Measurements from ENCODE around the gene SUN2. TPM values are rescaled to one million over a fixed set of nuclear protein-coding genes. Genes with fewer than 3 reads are reported as not detected.

SUN2 gene
- total and polyA plus RNA-seq, 9 of the 15 experiments (the other 6 are each of a cell fraction or from before 2014, with no cell fraction given) = 0.11 to 42.6 (median 16.7) TPM

- WGBS (ENCODE audit: insufficient coverage, low coverage, missing lambda C conversion rate) = 4% methylated on average over 8 of the region's 9 CpGs
- ChIA-PET POLR2A (no interaction called here), CTCF (ENCODE audit: low intra/inter-chr PET ratio) (no interaction called here)
- Histone ChIP-seq H3K27me3 (ENCODE audit: control insufficient read depth in 2 of 2, insufficient read depth in 2 of 2, low read length in 2 of 2) (peaks cover 0 to 3% of the 10 kb centered on the region in 2 experiments; a peak in 1 of 5 replicates), H3K9ac (ENCODE audit: insufficient read depth in 1 of 2, low read depth in 2 of 2, low read length in 2 of 2) (peak overlapping the region; percentile 67 to 93), H3K9me1 (ENCODE audit: control insufficient read depth, insufficient read depth, low read length) (no peaks in the 10 kb centered on the region), H3K27ac (ENCODE audit: extremely low read depth, low read depth, low read length) (peak overlapping the region; percentile 76), H3K4me2 (ENCODE audit: insufficient read depth, low read length) (peak overlapping the region; percentile 91), H4K20me1 (replicated peaks; ENCODE audit: control insufficient read depth, insufficient read depth, low read length) (no peaks in the 10 kb centered on the region), H3K79me2 (ENCODE audit: control insufficient read depth, insufficient read depth, low read length) (peaks cover 9% of the 10 kb centered on the region), H3K4me3 (peak overlapping the region; percentile 64), H2AFZ (ENCODE audit: low read depth, low read length) (peak overlapping the region; percentile 84), H3K36me3 (ENCODE audit: control insufficient read depth, insufficient read depth, low read length) (no peaks in the 10 kb centered on the region), H3K4me1 (replicated peaks in 1 of 2; ENCODE audit: control insufficient read depth in 2 of 2, insufficient read depth in 2 of 2, low read length in 2 of 2) (peaks cover 6 to 17% of the 10 kb centered on the region in 2 experiments; a peak in 4 of 5 replicates), H3K9me3 (replicated peaks; ENCODE audit: control insufficient read depth, insufficient read depth, low read depth, low read length) (no peaks in the 10 kb centered on the region)
- DNase-seq (ENCODE audit: extremely low read depth in 1 of 4, low spot score in 3 of 4) (no peak), ATAC-seq (no peak), FAIRE-seq (no peak)
- intact Hi-C loops (cut with micrococcal nuclease) (no loop called here), in situ Hi-C loops (cut with MboI) (no loop called here)
- TF ChIP-seq TGIF2 (CRISPR knock-in tag; IDR thresholded peaks at IDR 0.05) = no peak
- 0 out of 2 replicates have a peak, but pooled peaks have one; percentile 15 for TF ChIP-seq BCOR (IDR thresholded peaks at IDR 0.05)
- TF ChIP-seq HNRNPK (IDR thresholded peaks at IDR 0.05; ENCODE audit: low read depth, low read length, poor library complexity, severe bottlenecking) = no peak
- BruUV-seq (replicated peaks) = no TSS peak
Observed at GRCh38 chr22:38793317-38793716, 37.5 kb upstream of the SUN2 start.

- TF ChIP-seq SNAPC5 (CRISPR knock-in tag; IDR thresholded peaks at IDR 0.05) = no peak
- TF ChIP-seq PRDM10 (IDR thresholded peaks at IDR 0.05; ENCODE audit: partially characterized antibody) = no peak
- TF ChIP-seq KLF10 (CRISPR knock-in tag; IDR thresholded peaks at IDR 0.05) = no peak
- TF ChIP-seq HMBOX1 (IDR thresholded peaks at IDR 0.05) = peak; percentile 16; the same call in 1 of the 2 replicates
- peak; percentile 51; the same call in 1 of the 2 replicates for TF ChIP-seq ATF3 (IDR thresholded peaks at IDR 0.05)
- no peak for TF ChIP-seq ATF3 (CRISPR knock-in tag; conservative IDR thresholded peaks at IDR 0.05)
- TF ChIP-seq NUFIP1 (IDR thresholded peaks at IDR 0.05; ENCODE audit: partially characterized antibody) = no peak
- intact Hi-C loops (cut with micrococcal nuclease) (no loop called here), in situ Hi-C loops (cut with MboI) (no loop called here)
- Histone ChIP-seq H3K36me3 (ENCODE audit: control insufficient read depth, insufficient read depth, low read length) (no peaks in the 10 kb centered on the region), H3K27me3 (ENCODE audit: control insufficient read depth in 2 of 2, insufficient read depth in 2 of 2, low read length in 2 of 2) (no peaks in the 10 kb centered on the region), H2AFZ (ENCODE audit: low read depth, low read length) (peak overlapping the region; percentile 84; the same call in 1 of the 2 replicates), H3K9me3 (replicated peaks; ENCODE audit: control insufficient read depth, insufficient read depth, low read depth, low read length) (no peaks in the 10 kb centered on the region), H3K4me1 (replicated peaks in 1 of 2; ENCODE audit: control insufficient read depth in 2 of 2, insufficient read depth in 2 of 2, low read length in 2 of 2) (peaks cover 11 to 22% of the 10 kb centered on the region in 2 experiments; a peak in 4 of 5 replicates), H3K9ac (ENCODE audit: insufficient read depth in 1 of 2, low read depth in 2 of 2, low read length in 2 of 2) (peak overlapping the region in 1 of 2 experiments; percentile 67; a peak in 2 of 4 replicates), H3K9me1 (ENCODE audit: control insufficient read depth, insufficient read depth, low read length) (no peaks in the 10 kb centered on the region), H3K4me3 (peak overlapping the region; percentile 64), H3K79me2 (ENCODE audit: control insufficient read depth, insufficient read depth, low read length) (peaks cover 9% of the 10 kb centered on the region), H3K4me2 (ENCODE audit: insufficient read depth, low read length) (peak overlapping the region; percentile 91), H3K27ac (ENCODE audit: extremely low read depth, low read depth, low read length) (peak overlapping the region; percentile 76), H4K20me1 (replicated peaks; ENCODE audit: control insufficient read depth, insufficient read depth, low read length) (no peaks in the 10 kb centered on the region)
- no peak for ATAC-seq
- peak in 2 of 4 experiments; percentile 14 to 29 for DNase-seq (ENCODE audit: extremely low read depth in 1 of 4, low spot score in 3 of 4)
- ChIA-PET CTCF (ENCODE audit: low intra/inter-chr PET ratio) (interaction anchor here (0.5 kb wide), 1 partner anchor 747 kb away, joined by 3 read pairs; no protein-coding TSS in a partner anchor), POLR2A (no interaction called here)
- no peak for FAIRE-seq
- 21% methylated on average over 4 of the region's 4 CpGs for WGBS (ENCODE audit: insufficient coverage, low coverage, missing lambda C conversion rate)
- BruUV-seq (replicated peaks) = TSS peak; percentile 80
Observed at GRCh38 chr22:38792833-38793232, 37.0 kb upstream of the SUN2 start.
